ENCODE results near the gene WDTC1. TPM values are rescaled to one million over a fixed set of nuclear protein-coding genes. Genes with fewer than 3 reads are reported as not detected.

The WDTC1 gene
- total RNA-seq, 4 donors from 2014 or later, result 14.9 to 31.5 (median 26.8) TPM

DNA sequence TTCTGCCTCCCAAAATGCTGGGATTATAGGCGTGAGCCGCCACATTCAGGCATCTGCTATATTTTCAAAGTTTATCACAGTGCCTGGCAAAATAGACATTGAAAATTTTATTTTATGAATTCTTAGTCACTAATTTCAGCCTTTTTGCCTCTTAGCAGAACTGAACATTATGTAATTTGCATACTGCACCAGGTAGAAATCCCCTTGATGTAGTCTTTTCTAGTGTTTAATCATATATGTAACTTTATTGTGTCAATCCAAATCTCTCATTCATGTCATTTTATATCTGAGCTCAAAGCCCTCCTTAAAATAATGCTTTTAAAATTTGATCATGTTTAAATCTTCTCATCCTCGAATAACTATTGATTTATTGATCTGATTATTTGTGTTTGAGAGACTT is 19.2 kb downstream of the WDTC1 start:
- no peak overlapping the region for H3K4me3 ChIP-seq
- intact Hi-C loops (cut with DNase I), result no loop called here
- H3K9me3 ChIP-seq, result no peaks in the 10 kb centered on the region
- H3K4me1 ChIP-seq, result peaks cover 0 to 17% (median 0%) of the 10 kb centered on the region in 3 donors
- TF ChIP-seq, protein P1, sequence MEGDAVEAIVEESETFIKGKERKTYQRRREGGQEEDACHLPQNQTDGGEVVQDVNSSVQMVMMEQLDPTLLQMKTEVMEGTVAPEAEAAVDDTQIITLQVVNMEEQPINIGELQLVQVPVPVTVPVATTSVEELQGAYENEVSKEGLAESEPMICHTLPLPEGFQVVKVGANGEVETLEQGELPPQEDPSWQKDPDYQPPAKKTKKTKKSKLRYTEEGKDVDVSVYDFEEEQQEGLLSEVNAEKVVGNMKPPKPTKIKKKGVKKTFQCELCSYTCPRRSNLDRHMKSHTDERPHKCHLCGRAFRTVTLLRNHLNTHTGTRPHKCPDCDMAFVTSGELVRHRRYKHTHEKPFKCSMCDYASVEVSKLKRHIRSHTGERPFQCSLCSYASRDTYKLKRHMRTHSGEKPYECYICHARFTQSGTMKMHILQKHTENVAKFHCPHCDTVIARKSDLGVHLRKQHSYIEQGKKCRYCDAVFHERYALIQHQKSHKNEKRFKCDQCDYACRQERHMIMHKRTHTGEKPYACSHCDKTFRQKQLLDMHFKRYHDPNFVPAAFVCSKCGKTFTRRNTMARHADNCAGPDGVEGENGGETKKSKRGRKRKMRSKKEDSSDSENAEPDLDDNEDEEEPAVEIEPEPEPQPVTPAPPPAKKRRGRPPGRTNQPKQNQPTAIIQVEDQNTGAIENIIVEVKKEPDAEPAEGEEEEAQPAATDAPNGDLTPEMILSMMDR (IDR thresholded peaks at IDR 0.05), result no peak
- no peak for TF ChIP-seq POLR2A (IDR thresholded peaks at IDR 0.05)
- no peaks in the 10 kb centered on the region for H3K36me3 ChIP-seq
- no peaks in the 10 kb centered on the region for H3K27me3 ChIP-seq
- DNase-seq, result no peak
- 77 to 84% methylated on average over 3 of the region's 3 CpGs for WGBS, 2 donors
- no peak overlapping the region for H3K27ac ChIP-seq

DNA sequence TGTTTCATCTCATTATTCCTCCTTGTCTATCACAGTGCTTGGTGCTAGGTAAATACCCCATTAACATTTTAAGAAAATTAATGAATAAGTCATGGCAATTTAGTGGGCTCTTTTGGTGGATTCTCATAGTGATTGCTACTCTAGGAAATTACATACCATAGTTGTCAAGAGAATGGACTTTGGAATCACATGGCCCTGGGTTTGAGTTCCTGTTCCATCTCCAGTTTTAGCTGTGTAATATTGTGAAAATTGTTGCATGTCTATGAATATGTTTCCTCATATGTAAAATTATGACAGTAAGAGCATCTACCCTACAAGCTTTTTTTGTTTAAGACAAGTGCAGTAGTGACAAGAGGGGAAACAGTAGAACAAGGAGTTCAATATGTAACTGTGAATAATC is 20.7 kb downstream of the WDTC1 start:
- H3K9me3 ChIP-seq, result no peaks in the 10 kb centered on the region
- no peaks in the 10 kb centered on the region for H3K36me3 ChIP-seq
- intact Hi-C loops (cut with DNase I), result no loop called here
- no peaks in the 10 kb centered on the region for H3K27me3 ChIP-seq
- no peak overlapping the region for H3K27ac ChIP-seq
- H3K4me3 ChIP-seq, result no peak overlapping the region
- DNase-seq, result no peak
- peaks cover 0 to 7% (median 0%) of the 10 kb centered on the region in 3 donors for H3K4me1 ChIP-seq
- TF ChIP-seq, protein P1 (IDR thresholded peaks at IDR 0.05), result no peak
- TF ChIP-seq POLR2A (IDR thresholded peaks at IDR 0.05), result no peak

DNA sequence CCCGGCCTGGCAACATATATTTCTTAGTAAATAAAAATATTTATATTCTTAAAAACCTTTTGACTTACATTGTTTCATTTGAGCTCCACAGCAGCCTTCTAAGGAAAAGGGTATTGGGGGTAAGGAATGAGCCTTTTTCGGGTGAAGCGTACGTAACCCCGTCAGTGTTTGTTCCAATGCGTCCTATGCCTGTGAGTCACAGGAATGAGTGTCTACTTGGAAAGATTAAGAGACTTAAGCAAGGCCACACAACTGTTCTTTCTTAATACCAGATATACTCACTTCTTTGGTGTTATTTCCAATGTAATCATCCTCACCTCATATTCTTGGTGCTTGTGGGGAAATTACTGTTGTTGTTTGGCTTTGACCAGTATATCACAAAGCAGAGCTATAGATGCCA is 22.7 kb downstream of the WDTC1 start:
- no peak for DNase-seq
- no peak overlapping the region for H3K4me3 ChIP-seq
- no peak overlapping the region for H3K27ac ChIP-seq
- H3K9me3 ChIP-seq, result no peaks in the 10 kb centered on the region
- no peaks in the 10 kb centered on the region for H3K27me3 ChIP-seq
- intact Hi-C loops (cut with DNase I), result no loop called here
- H3K4me1 ChIP-seq, result no peaks in the 10 kb centered on the region
- TF ChIP-seq, protein P1 (IDR thresholded peaks at IDR 0.05), result no peak
- no peak for TF ChIP-seq POLR2A (IDR thresholded peaks at IDR 0.05)
- 69 to 91% methylated on average over 6 of the region's 6 CpGs for WGBS, 2 donors
- H3K36me3 ChIP-seq, result peaks cover 0 to 13% (median 0%) of the 10 kb centered on the region in 3 donors

DNA sequence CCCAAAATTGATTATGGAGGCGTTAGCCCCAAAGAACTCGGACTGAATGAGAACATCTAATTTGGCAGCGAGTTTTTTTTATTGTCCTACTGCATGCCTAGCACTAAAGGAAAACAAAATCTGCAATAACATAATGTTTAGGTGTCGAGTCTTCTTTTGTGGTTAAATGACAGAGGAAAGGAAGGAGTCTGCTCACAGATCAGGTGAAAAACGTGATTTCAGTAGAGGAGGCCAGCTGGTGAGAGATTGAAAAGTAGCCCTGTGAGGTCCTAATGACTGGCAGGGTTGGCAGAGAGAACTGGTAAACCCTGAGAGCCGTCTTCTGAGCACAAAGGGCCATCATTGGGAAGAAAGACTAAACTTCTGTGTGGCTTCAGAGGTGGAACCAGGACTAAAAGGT is 24.2 kb downstream of the WDTC1 start:
- peaks cover 0 to 28% (median under 1%) of the 10 kb centered on the region in 3 donors for H3K36me3 ChIP-seq
- TF ChIP-seq, protein P1 (IDR thresholded peaks at IDR 0.05), result no peak
- TF ChIP-seq POLR2A (IDR thresholded peaks at IDR 0.05), result no peak
- H3K4me3 ChIP-seq, result no peak overlapping the region
- DNase-seq, result no peak
- intact Hi-C loops (cut with DNase I), result no loop called here
- no peaks in the 10 kb centered on the region for H3K27me3 ChIP-seq
- no peaks in the 10 kb centered on the region for H3K4me1 ChIP-seq
- WGBS, 2 donors, result 70 to 86% methylated on average over 6 of the region's 6 CpGs
- no peak overlapping the region for H3K27ac ChIP-seq
- H3K9me3 ChIP-seq, result no peaks in the 10 kb centered on the region

DNA sequence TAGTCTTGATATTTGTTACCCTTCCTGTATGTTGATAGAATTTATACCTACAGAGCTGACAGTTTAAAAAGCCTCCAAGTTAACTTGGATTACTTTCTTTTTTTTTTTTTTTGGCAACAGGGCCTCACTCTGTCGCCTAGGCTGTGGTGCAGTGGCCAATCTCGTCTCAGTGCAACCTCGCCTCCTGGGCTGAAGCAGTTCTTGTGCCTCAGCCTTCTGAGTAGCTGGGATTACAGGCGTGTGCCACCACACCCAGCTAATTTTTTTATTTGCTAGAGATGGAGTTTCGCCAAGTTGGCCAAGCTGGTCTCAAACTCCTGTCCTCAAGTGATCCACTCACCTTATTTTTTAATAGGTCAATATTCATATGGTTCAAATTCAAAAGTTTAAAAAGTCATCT is 32.7 kb downstream of the WDTC1 start:
- TF ChIP-seq POLR2A (IDR thresholded peaks at IDR 0.05), result no peak
- TF ChIP-seq, protein P1 (IDR thresholded peaks at IDR 0.05), result no peak
- no peak for DNase-seq
- H3K9me3 ChIP-seq, result no peaks in the 10 kb centered on the region

More for the DNA sequence above, 32.7 kb downstream of the WDTC1 start:
- peaks cover 0 to 54% (median 7%) of the 10 kb centered on the region in 3 donors for H3K36me3 ChIP-seq
- H3K4me3 ChIP-seq, result no peak overlapping the region
- intact Hi-C loops (cut with DNase I), result loop anchor here (10.0 kb wide), 1 partner anchor 52 kb away; no protein-coding TSS in a partner anchor
- 60 to 61% methylated on average over 5 of the region's 5 CpGs for WGBS, 2 donors
- H3K27me3 ChIP-seq, result no peaks in the 10 kb centered on the region
- no peak overlapping the region for H3K27ac ChIP-seq
- H3K4me1 ChIP-seq, result no peaks in the 10 kb centered on the region
